Kidney (tissue), 14 donors: ENCODE measurements around the gene GSTCD. TPM values are rescaled to one million over a fixed set of nuclear protein-coding genes. Genes with fewer than 3 reads are reported as not detected.
"Not testable (repeated sequence)": the region's sequence is repeated elsewhere in the genome, so short reads cannot be mapped to it uniquely, and the experiment has no call there.

Experiments used
- DNase-seq, 5 donors: peaks; one replicate each; pipeline ENCODE4 v3.0.0-alpha.2; 2013 to 2020
- FAIRE-seq: peaks from 2 replicates; lab custom pipeline; 2012; peaks lifted over from hg19 to GRCh38; lab: Jason Lieb, UNC
- H3K27ac ChIP-seq, 2 donors: one replicate each; pipeline ENCODE4 v1.7.0; 2013; ENCODE audit warnings: low read depth in 2 of 2, low read length in 2 of 2, inconsistent platforms in 1 of 2
- H3K27me3 ChIP-seq: one replicate; pipeline ENCODE4 v1.7.1; 2013; ENCODE audit warnings: low read length, inconsistent platforms; ENCODE audit not compliant: control insufficient read depth, insufficient read depth
- H3K36me3 ChIP-seq, 3 donors: one replicate each; pipeline versions ENCODE4 v1.7.0 to v1.7.1; 2013; ENCODE audit warnings: low read length in 3 of 3, control low read depth in 1 of 3, inconsistent platforms in 1 of 3; ENCODE audit not compliant: insufficient read depth in 3 of 3, control insufficient read depth in 2 of 3
- H3K4me1 ChIP-seq, 3 donors: one replicate each; pipeline versions ENCODE4 v1.7.0 to v1.7.1; 2013; ENCODE audit warnings: low read length in 3 of 3, inconsistent platforms in 1 of 3, low read depth in 1 of 3; ENCODE audit not compliant: control insufficient read depth in 2 of 3, insufficient read depth in 2 of 3
- H3K4me3 ChIP-seq, 3 donors: one replicate each; pipeline versions ENCODE4 v1.7.0 to v1.8.1; 2013; ENCODE audit warnings: low read length in 3 of 3, control low read depth in 1 of 3, inconsistent platforms in 1 of 3
- H3K9ac ChIP-seq, 3 donors: one replicate each; pipeline versions ENCODE4 v1.7.0 to v1.7.1; 2013; ENCODE audit warnings: low read length in 3 of 3, control low read depth in 1 of 3, inconsistent platforms in 1 of 3
- H3K9me3 ChIP-seq, 3 donors: one replicate each; pipeline versions ENCODE4 v1.7.0 to v1.7.1; 2013; ENCODE audit warnings: low read length in 3 of 3, control low read depth in 1 of 3, inconsistent platforms in 1 of 3; ENCODE audit not compliant: control insufficient read depth in 2 of 3, insufficient read depth in 1 of 3
- CTCF ChIP-seq: IDR thresholded peaks from 3 replicates; pipeline ENCODE4 v1.5.1; 2012; ENCODE audit warnings: mild to moderate bottlenecking, moderate library complexity, borderline replicate concordance; ENCODE audit not compliant: insufficient read depth; ENCODE audit errors: extremely low read depth
- intact Hi-C: fragments of 100-400 bp; cut with DNase I; formaldehyde crosslinking; loops from one replicate; pipeline ENCODE4 v1.11.1; 2022
- polyA plus RNA-seq: library from polyadenylated mRNA; stranded (reverse); fragments of 350-450 nt; fragmentation: Illumina TruSeq; extraction: RNeasy Lipid Tissue Mini Kit (QIAGEN cat#74804); gene quantifications from one replicate; pipeline ENCODE4 v1.2.3, GENCODE V29; 2014; ENCODE audit warnings: low read depth, low replicate concordance; ENCODE audit not compliant: insufficient read depth
- total RNA-seq: library from RNA; stranded (reverse); fragmentation: NEBNext Ultra II Directional; extraction: Animal tissue kit (Norgen Biotek cat#: 25700); gene quantifications from one replicate; pipeline ENCODE4 v1.2.1, GENCODE V29; 2021
- donor health status: control.
- donor health status: control.
- donor health status: control.
- donor health status: control.
- donor health status: control.
- donor health status: DM: yes; HTN: yes; CAD: no.
- donor health status: Normal renal cell carcinoma (clear cell type).

The GSTCD gene
- total and polyA plus RNA-seq, 2 donors from 2014 or later = 2.2 to 11.7 TPM

GRCh38 chr4:105725623-105726022, 17.0 kb downstream of the GSTCD start:
- no peak for DNase-seq
- no peaks in the 10 kb centered on the region for H3K9me3 ChIP-seq
- no peak for FAIRE-seq
- intact Hi-C loops = no loop called here
- no peaks in the 10 kb centered on the region for H3K36me3 ChIP-seq
- no peak overlapping the region for H3K9ac ChIP-seq
- no peak for TF ChIP-seq CTCF
- no peak overlapping the region for H3K27ac ChIP-seq
- H3K4me3 ChIP-seq = no peak overlapping the region
- H3K4me1 ChIP-seq = no peaks in the 10 kb centered on the region
- no peaks in the 10 kb centered on the region for H3K27me3 ChIP-seq

- intact Hi-C loops, H3K9ac ChIP-seq: not testable (repeated sequence)
Measured at GRCh38 chr4:105729895-105730294, 21.3 kb downstream of the GSTCD start.

GRCh38 chr4:105735217-105735616, 26.6 kb downstream of the GSTCD start:
- FAIRE-seq, H3K9ac ChIP-seq, intact Hi-C loops, H3K4me3 ChIP-seq, H3K27ac ChIP-seq, H3K27me3 ChIP-seq, DNase-seq, H3K4me1 ChIP-seq, H3K36me3 ChIP-seq: not testable (repeated sequence)
- peaks cover 0 to 12% (median 4%) of the 10 kb centered on the region in 3 donors for H3K9me3 ChIP-seq

More at GRCh38 chr4:105729895-105730294, 21.3 kb downstream of the GSTCD start:
- H3K9me3 ChIP-seq, H3K27me3 ChIP-seq, FAIRE-seq, H3K36me3 ChIP-seq, DNase-seq, H3K4me1 ChIP-seq, H3K27ac ChIP-seq, H3K4me3 ChIP-seq: not testable (repeated sequence)

- Histone ChIP-seq H3K4me1 (no peaks in the 10 kb centered on the region), H3K27me3 (no peaks in the 10 kb centered on the region), H3K27ac (no peak overlapping the region), H3K9me3 (peaks cover 0 to 8% (median 4%) of the 10 kb centered on the region in 3 donors), H3K4me3 (no peak overlapping the region), H3K36me3 (no peaks in the 10 kb centered on the region), H3K9ac (no peak overlapping the region)
- FAIRE-seq = no peak
- DNase-seq = no peak
- intact Hi-C loops = no loop called here
- TF ChIP-seq CTCF = no peak
Measured at GRCh38 chr4:105741548-105741947, 33.0 kb downstream of the GSTCD start.

- no peak for TF ChIP-seq CTCF
- H3K9ac ChIP-seq = no peak overlapping the region
- no peaks in the 10 kb centered on the region for H3K36me3 ChIP-seq
- no peak overlapping the region for H3K27ac ChIP-seq
- no peaks in the 10 kb centered on the region for H3K4me1 ChIP-seq
- FAIRE-seq (no peak), DNase-seq (no peak)
- intact Hi-C loops = no loop called here
- H3K27me3 ChIP-seq = no peaks in the 10 kb centered on the region
- H3K4me3 ChIP-seq = no peak overlapping the region
- H3K9me3 ChIP-seq = no peaks in the 10 kb centered on the region
Measured at GRCh38 chr4:105748222-105748621, 39.6 kb downstream of the GSTCD start.
